Renal pelvis (tissue), 4 donors: ENCODE results near the gene SPAG6. TPM values are rescaled to one million over a fixed set of nuclear protein-coding genes. Genes with fewer than 3 reads are reported as not detected.
A peak's percentile ranks its signal among the peaks of the same experiment; 100 is the strongest.

Experiments used
- DNase-seq: peaks from one replicate; pipeline ENCODE4 v3.0.0-alpha.2; 2013
- polyA plus RNA-seq, 3 donors: library from polyadenylated mRNA; unstranded; fragments of 120-200 nt; gene quantifications; one replicate each; pipeline ENCODE4 v1.2.1, GENCODE V29; 2013; ENCODE audit not compliant: insufficient read length in 3 of 3

Gene SPAG6
- polyA plus RNA-seq, 3 donors: 0.88 to 2.2 (median 1.1) TPM

DNA sequence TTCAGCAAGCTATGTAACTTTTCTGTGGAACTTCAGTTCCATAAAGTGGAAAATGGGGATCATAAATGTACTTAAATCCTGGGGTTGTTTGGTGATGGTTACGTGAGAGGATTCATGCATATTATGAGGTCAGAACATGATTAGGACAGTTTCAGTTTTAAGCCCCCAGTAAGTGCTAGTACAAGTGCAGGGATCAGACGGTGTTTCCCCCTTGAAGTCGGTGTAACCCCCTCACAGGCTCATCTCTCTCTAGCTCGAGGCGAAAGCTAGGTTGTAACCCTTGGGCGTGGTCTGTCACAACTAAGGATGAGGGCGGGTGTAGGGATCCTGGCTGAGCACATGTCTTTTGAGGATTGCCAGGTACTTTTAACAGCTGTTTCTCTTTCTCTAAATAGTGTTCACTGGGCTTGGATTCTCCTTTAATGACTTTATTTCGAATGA, 84.7 kb downstream of the SPAG6 start:
- no peak for DNase-seq

DNA sequence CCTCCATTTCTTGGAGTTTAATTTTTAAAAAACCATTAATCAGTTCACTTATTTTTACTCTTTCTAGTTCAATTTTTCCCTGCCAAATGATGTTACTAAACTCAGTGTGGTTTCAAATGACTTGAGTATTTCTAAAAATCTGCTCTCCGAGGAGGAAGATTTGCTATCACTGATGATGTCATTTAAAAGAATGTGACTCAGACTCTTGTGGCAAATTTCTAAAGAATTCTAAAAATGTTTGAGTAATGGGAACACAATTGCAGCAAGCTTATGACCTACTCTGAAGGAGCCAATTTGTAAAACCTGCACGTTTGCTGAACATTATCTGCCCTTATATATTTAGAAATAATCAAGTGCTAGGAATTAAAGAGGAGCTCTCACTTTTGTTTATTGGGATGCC, 88.6 kb downstream of the SPAG6 start:
- DNase-seq: no peak

- DNase-seq: no peak
Observed at GRCh38 chr10:22434521-22434920, 89.2 kb downstream of the SPAG6 start.

GRCh38 chr10:22435650-22436049, 90.4 kb downstream of the SPAG6 start:
- no peak for DNase-seq

DNA sequence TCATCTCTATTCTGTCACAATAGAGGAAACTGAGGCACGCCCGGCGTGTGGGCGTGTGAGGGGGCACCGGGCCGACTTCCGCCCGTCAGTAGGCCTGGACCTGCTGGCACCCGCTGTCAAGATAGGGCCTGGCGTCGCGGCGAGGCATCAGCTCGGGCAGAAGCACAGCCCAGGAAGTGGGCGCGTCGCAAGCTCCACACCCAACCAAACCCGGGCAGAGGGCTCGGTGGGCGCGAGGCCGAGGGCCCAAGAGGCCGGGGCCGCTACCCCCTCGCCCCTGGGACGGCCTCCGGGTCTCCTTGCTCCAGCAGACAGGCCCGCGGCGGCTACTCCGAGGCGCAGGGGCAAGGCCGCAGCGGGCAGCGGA, 91.2 kb downstream of the SPAG6 start:
- DNase-seq: no peak

DNA sequence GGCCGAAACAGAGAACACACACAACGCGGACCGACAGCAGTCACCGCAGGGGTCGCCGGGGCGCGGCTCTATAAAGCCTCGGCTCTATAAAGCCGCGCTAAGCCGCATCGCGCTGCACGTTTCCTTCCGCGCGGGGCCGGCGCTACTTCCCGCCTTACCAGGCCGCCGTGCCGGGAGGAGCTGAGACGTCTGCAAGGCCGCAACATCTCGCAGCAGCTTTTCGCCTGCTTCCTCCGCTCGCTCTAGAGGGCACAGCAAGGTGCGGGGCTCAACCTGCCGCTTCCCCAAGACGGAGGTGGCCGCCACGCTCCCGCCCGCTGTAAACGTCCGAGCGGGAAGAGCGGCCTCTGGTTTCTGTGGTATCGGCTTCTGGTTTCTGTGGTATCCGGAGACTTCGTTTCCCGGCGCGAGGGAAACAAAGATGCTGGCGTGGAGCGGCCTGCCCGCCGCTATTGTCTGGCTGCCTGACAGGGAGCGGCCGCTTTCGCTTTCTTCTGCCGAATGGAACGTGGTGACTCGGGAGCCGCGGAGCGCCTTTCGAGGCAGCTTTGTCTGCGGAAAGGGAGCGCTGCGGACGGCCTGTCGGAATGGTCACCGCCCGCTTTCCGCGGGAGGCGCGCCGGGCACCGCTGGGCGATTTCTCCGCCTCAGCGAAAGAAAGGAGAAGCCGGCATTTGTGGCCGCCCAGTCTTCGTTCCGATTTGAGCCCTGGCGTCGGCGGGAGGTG, 91.8 kb downstream of the SPAG6 start:
- peak; percentile 94 for DNase-seq

GRCh38 chr10:22437620-22438588, 92.6 kb downstream of the SPAG6 start:
- DNase-seq: no peak

GRCh38 chr10:22438711-22439110, 93.4 kb downstream of the SPAG6 start:
- no peak for DNase-seq

DNA sequence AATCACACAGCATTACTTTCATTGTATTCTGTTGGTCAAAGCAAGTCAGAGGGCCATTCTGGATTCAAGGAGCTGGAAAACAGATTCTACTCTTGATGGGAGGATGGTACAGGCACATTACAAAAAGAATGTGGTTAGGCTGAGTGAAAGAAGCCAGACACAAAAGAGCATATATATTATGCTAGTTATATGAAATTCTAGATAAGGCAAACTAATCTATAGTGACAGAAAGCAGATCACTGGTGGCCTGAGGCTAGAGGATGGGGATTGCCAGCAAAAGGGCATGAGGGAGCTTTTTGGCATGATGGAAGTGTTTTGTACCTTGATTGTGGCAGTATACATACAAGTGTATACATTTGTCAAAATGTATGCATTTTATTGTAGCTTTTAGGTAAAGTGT, 96.8 kb downstream of the SPAG6 start:
- DNase-seq: no peak

- no peak for DNase-seq
Observed at GRCh38 chr10:22442468-22442867, 97.2 kb downstream of the SPAG6 start.

DNA sequence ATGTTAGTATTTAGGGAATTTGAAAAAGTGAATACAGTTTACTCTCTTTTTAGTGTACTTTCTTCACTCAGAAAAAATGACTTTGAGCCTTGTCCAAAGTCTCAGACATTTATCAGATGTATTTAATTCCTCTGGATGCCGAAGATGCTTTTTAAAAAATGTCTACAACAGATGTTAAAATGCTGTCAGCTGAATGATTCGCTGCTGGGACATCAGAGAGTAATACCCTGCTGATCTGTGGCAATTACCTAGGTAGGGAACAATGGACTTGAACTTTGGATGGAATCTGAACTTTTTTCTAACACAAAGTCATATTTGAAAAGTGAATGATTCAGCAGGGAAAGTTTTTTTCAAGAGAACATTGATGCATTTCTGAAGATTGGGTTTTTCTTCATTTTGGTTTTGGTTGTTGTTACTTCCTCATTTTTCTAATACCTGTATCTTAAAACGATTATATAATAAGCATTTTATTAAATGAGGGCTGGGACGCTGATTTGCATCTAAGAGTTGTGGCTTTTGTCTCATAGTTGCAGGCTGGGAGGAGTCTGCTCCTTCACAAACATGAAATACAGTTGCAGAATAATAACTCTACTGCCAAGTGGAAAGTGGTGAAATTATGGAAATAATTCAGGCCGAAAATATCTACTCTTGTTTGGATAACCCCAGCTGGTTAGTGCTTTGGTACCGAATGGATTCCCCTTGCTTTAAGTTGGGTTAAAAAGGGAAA, 98.0 kb downstream of the SPAG6 start:
- DNase-seq: no peak

GRCh38 chr10:22444219-22444788, 99.0 kb downstream of the SPAG6 start:
- DNase-seq: no peak

- DNase-seq: no peak
Observed at GRCh38 chr10:22445495-22445894, 100.2 kb downstream of the SPAG6 start.

DNA sequence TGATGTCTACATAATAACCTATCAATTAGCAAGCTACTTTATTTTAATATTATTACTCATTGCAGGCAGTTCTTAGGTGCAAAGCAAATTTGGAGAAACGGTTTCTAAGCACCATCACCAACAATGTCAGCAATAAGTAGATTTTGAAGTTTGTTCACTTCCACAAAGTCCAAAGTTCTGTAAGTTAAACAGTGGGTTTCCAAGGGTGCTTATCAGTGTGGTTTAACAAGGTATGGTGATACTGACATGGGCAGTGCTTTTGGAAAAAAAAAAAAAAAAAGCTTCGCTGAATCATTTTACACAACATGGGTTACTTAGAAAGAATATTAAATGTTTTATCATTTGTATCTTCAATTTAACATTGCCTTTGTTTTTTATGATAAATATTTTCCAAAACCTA, 101.8 kb downstream of the SPAG6 start:
- no peak for DNase-seq

DNA sequence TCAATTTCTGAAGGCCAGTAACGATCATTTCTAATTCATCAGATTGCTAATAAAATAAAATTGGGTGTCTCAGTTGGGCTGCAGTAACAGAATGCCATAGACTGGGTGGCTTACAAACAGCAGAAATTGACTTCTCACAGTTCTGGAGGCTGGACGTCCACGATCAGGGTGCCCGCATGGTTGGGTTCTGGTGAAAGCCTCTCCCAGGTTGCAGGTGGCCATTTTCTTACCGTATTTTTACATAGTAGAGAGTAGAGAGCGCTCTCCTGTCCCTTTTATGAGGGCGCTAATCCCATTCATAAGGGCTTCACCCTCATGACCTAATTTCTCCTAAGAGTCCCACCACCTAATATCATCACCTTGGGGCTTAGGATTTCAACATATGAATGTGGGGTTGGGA, 106.0 kb downstream of the SPAG6 start:
- DNase-seq: no peak

DNA sequence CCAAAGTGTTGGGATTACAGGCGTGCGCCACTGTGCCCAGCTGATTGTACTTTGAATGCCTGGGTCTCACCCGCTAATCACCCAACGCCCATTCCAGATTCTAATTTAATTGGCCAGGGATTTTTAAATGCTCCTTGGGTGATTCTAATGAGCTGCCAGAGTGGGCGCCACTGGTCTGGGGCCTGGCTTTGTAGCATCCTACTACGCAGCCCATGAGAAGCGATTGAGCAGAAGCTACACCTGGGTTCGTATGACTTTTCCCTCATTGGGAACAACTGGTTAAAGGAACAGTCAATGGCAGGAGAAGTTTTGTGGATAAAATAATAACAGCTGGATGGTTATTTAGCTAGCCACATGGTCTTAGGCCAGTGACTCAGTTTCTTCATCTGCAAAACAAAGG, 108.0 kb downstream of the SPAG6 start:
- DNase-seq: no peak

- DNase-seq: no peak
Observed at GRCh38 chr10:22453948-22454591, 108.8 kb downstream of the SPAG6 start.

GRCh38 chr10:22454634-22455033, 109.3 kb downstream of the SPAG6 start:
- DNase-seq: no peak

- no peak for DNase-seq
Observed at GRCh38 chr10:22455068-22455857, 110.0 kb downstream of the SPAG6 start.

- DNase-seq: no peak
Observed at GRCh38 chr10:22456486-22456885, 111.2 kb downstream of the SPAG6 start.
